ENCODE results near the gene RDH13. TPM values are rescaled to one million over a fixed set of nuclear protein-coding genes. Genes with fewer than 3 reads are reported as not detected.

The RDH13 gene
- total RNA-seq, 1 donor from 2014 or later = 13.5 TPM

GRCh38 chr19:55018216-55018615 lies 44.7 kb downstream of the RDH13 start:
- H3K36me3 Mint-ChIP-seq (ENCODE audit: low read depth, unreplicated experiment) = no peaks in the 10 kb centered on the region
- H3K9me3 Mint-ChIP-seq (ENCODE audit: unreplicated experiment) = peaks cover 9% of the 10 kb centered on the region
- H3K27me3 Mint-ChIP-seq (ENCODE audit: unreplicated experiment) = no peaks in the 10 kb centered on the region
- no peak overlapping the region for H3K4me3 Mint-ChIP-seq (ENCODE audit: unreplicated experiment)
- no peak for DNase-seq (ENCODE audit: low spot score)
- H3K4me1 Mint-ChIP-seq (ENCODE audit: unreplicated experiment) = no peaks in the 10 kb centered on the region
- TF ChIP-seq CTCF (IDR thresholded peaks at IDR 0.05; ENCODE audit: unreplicated experiment) = no peak
- no peak overlapping the region for H3K27ac Mint-ChIP-seq (ENCODE audit: unreplicated experiment)

GRCh38 chr19:55016017-55016416 lies 46.9 kb downstream of the RDH13 start:
- DNase-seq (ENCODE audit: low spot score) = no peak
- Mint-ChIP-seq H3K4me1 (ENCODE audit: unreplicated experiment) (no peaks in the 10 kb centered on the region), H3K27me3 (ENCODE audit: unreplicated experiment) (no peaks in the 10 kb centered on the region), H3K4me3 (ENCODE audit: unreplicated experiment) (no peak overlapping the region), H3K36me3 (ENCODE audit: low read depth, unreplicated experiment) (no peaks in the 10 kb centered on the region), H3K27ac (ENCODE audit: unreplicated experiment) (no peak overlapping the region), H3K9me3 (ENCODE audit: unreplicated experiment) (no peaks in the 10 kb centered on the region)
- TF ChIP-seq CTCF (IDR thresholded peaks at IDR 0.05; ENCODE audit: unreplicated experiment) = no peak

- Mint-ChIP-seq H3K4me3 (ENCODE audit: unreplicated experiment) (no peak overlapping the region), H3K9me3 (ENCODE audit: unreplicated experiment) (no peaks in the 10 kb centered on the region), H3K36me3 (ENCODE audit: low read depth, unreplicated experiment) (peaks cover 2% of the 10 kb centered on the region), H3K27ac (ENCODE audit: unreplicated experiment) (no peak overlapping the region), H3K27me3 (ENCODE audit: unreplicated experiment) (no peaks in the 10 kb centered on the region), H3K4me1 (ENCODE audit: unreplicated experiment) (no peaks in the 10 kb centered on the region)
- no peak for DNase-seq (ENCODE audit: low spot score)
- no peak for TF ChIP-seq CTCF (IDR thresholded peaks at IDR 0.05; ENCODE audit: unreplicated experiment)
Measured at GRCh38 chr19:55015126-55015525, 47.8 kb downstream of the RDH13 start.

GRCh38 chr19:55014714-55015113 lies 48.2 kb downstream of the RDH13 start:
- no peaks in the 10 kb centered on the region for H3K4me1 Mint-ChIP-seq (ENCODE audit: unreplicated experiment)
- H3K27me3 Mint-ChIP-seq (ENCODE audit: unreplicated experiment) = no peaks in the 10 kb centered on the region
- peaks cover 2% of the 10 kb centered on the region for H3K36me3 Mint-ChIP-seq (ENCODE audit: low read depth, unreplicated experiment)
- no peak overlapping the region for H3K4me3 Mint-ChIP-seq (ENCODE audit: unreplicated experiment)
- DNase-seq (ENCODE audit: low spot score) = no peak
- TF ChIP-seq CTCF (IDR thresholded peaks at IDR 0.05; ENCODE audit: unreplicated experiment) = no peak
- H3K27ac Mint-ChIP-seq (ENCODE audit: unreplicated experiment) = no peak overlapping the region
- H3K9me3 Mint-ChIP-seq (ENCODE audit: unreplicated experiment) = no peaks in the 10 kb centered on the region

GRCh38 chr19:55013596-55013995 lies 49.4 kb downstream of the RDH13 start:
- H3K36me3 Mint-ChIP-seq (ENCODE audit: low read depth, unreplicated experiment) = peaks cover 2% of the 10 kb centered on the region
- no peaks in the 10 kb centered on the region for H3K9me3 Mint-ChIP-seq (ENCODE audit: unreplicated experiment)
- no peak for TF ChIP-seq CTCF (IDR thresholded peaks at IDR 0.05; ENCODE audit: unreplicated experiment)
- no peaks in the 10 kb centered on the region for H3K4me1 Mint-ChIP-seq (ENCODE audit: unreplicated experiment)
- no peak overlapping the region for H3K4me3 Mint-ChIP-seq (ENCODE audit: unreplicated experiment)
- DNase-seq (ENCODE audit: low spot score) = no peak
- peaks cover 2% of the 10 kb centered on the region for H3K27me3 Mint-ChIP-seq (ENCODE audit: unreplicated experiment)
- H3K27ac Mint-ChIP-seq (ENCODE audit: unreplicated experiment) = no peak overlapping the region
